Memory B cell (primary cell): ENCODE measurements around the gene TRAK1.

Source experiments
- ATAC-seq: fragments of 150-1000 bp; cut with Tn5 transposase; 2 replicates; pipeline ENCODE4 v1.10.0; 2021; ENCODE audit warnings: low read depth, mild to moderate bottlenecking, moderate library complexity
- DNase-seq, 2 donors: peaks; one replicate each; pipeline ENCODE4 v3.0.0; 2022; ENCODE audit warnings: low spot score in 2 of 2
- H3K27ac Mint-ChIP-seq: one replicate; pipeline ENCODE4 v1.8.0; 2022; ENCODE audit warnings: mild to moderate bottlenecking, moderate library complexity, mixed read lengths
- H3K27me3 Mint-ChIP-seq: one replicate; pipeline ENCODE4 v1.8.0; 2022; ENCODE audit warnings: mixed read lengths
- H3K36me3 Mint-ChIP-seq: one replicate; pipeline ENCODE4 v1.8.0; 2022; ENCODE audit warnings: mild to moderate bottlenecking, mixed read lengths
- H3K4me1 Mint-ChIP-seq: one replicate; pipeline ENCODE4 v1.8.0; 2022; ENCODE audit warnings: mixed read lengths
- H3K4me3 Mint-ChIP-seq: one replicate; pipeline ENCODE4 v1.8.0; 2022; ENCODE audit warnings: mild to moderate bottlenecking, moderate library complexity, mixed read lengths
- H3K9me3 Mint-ChIP-seq: one replicate; pipeline ENCODE4 v1.8.0; 2022; ENCODE audit warnings: mixed read lengths

Gene TRAK1

DNA sequence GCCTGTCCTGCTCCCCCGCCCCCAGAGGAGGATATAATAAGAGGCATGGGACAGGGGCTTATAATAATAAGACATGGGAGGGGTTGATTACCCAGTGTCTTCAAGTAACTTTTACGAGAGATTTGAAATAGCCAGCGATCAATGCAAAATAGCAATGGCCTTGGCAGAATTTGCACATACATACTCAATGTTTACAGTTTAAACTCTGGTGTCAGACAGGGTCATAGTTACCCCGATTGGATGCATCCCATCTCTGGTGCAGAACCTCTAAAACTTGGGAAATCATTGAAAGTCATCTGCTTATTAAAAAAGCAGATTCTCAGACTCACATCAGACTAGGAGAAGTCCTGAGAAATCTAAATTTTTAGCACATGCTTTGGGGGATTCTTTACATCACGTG lies 61.0 kb downstream of the TRAK1 start:
- Mint-ChIP-seq H3K27ac (peak overlapping the region; percentile 24), H3K36me3 (peaks cover 14% of the 10 kb centered on the region), H3K27me3 (no peaks in the 10 kb centered on the region), H3K4me3 (no peak overlapping the region), H3K9me3 (no peaks in the 10 kb centered on the region), H3K4me1 (peaks cover 48% of the 10 kb centered on the region)
- ATAC-seq = no peak
- no peak for DNase-seq

GRCh38 chr3:42153039-42153438 lies 61.9 kb downstream of the TRAK1 start:
- Mint-ChIP-seq H3K27ac (no peak overlapping the region), H3K27me3 (no peaks in the 10 kb centered on the region), H3K4me3 (no peak overlapping the region), H3K9me3 (no peaks in the 10 kb centered on the region), H3K4me1 (peaks cover 42% of the 10 kb centered on the region), H3K36me3 (peaks cover 14% of the 10 kb centered on the region)
- ATAC-seq (no peak), DNase-seq (no peak)

DNA sequence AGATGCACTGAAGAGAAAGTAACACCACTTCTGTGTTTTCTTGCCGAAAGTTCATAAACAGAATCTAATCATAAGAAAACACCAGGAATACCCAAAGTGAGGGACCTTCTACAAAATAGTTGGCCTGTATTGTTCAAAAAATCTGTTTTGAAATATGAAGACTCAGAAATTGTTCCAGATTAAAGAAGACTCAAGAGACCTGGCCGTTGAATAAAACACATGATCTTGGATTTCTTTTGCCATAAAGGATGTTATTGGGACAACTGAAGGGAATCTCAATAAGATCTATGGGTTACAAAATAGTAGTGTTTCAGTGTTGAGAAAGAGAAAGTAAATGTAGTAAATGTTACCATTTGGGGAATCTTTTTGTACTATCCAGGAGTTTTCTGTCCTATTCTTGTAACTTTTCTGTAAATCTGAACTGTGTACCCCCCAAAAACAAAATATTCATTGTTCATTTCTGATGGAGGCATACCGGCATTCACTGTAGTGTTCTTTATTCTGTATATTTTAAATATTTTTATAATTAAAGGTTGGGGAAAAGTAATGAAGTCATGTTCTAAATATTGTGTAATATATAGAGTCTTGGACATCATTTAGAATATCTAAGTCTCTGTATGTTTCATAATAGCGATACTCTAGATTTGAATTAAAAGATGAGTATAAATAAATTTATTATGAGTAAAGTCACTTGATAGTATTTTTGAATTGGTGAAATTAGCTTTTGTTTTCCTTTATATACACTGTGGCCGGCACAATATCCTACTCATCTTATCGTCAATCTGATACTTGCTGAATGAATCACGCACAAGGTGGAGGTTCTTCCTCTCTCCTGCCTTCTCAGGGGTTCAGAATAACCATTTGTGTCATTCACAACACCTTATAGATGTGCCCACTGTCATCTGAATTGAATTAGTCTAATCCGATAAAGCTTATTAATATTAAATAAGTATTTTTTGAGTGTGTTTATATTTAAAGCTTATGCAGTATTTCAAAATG lies 66.7 kb downstream of the TRAK1 start:
- H3K36me3 Mint-ChIP-seq = peaks cover 8% of the 10 kb centered on the region
- ATAC-seq (no peak), DNase-seq (no peak)
- H3K4me3 Mint-ChIP-seq = no peak overlapping the region
- H3K9me3 Mint-ChIP-seq = no peaks in the 10 kb centered on the region
- no peaks in the 10 kb centered on the region for H3K27me3 Mint-ChIP-seq
- no peak overlapping the region for H3K27ac Mint-ChIP-seq
- peaks cover 37% of the 10 kb centered on the region for H3K4me1 Mint-ChIP-seq

- DNase-seq (no peak), ATAC-seq (no peak)
- Mint-ChIP-seq H3K36me3 (peaks cover 3% of the 10 kb centered on the region), H3K27me3 (no peaks in the 10 kb centered on the region), H3K9me3 (no peaks in the 10 kb centered on the region), H3K27ac (peak overlapping the region; percentile 48), H3K4me3 (no peak overlapping the region), H3K4me1 (peaks cover 39% of the 10 kb centered on the region)
Measured at GRCh38 chr3:42159147-42159546, 68.0 kb downstream of the TRAK1 start.

- peak overlapping the region; percentile 48 for H3K27ac Mint-ChIP-seq
- peak overlapping the region; percentile 11 for H3K4me3 Mint-ChIP-seq
Measured at GRCh38 chr3:42159706-42160472, 68.7 kb downstream of the TRAK1 start.

GRCh38 chr3:42161050-42161935 lies 70.1 kb downstream of the TRAK1 start:
- peaks cover 43% of the 10 kb centered on the region for H3K4me1 Mint-ChIP-seq
- H3K27me3 Mint-ChIP-seq = no peaks in the 10 kb centered on the region
- no peak overlapping the region for H3K4me3 Mint-ChIP-seq
- no peaks in the 10 kb centered on the region for H3K36me3 Mint-ChIP-seq
- H3K9me3 Mint-ChIP-seq = no peaks in the 10 kb centered on the region
- ATAC-seq (no peak), DNase-seq (no peak)
- H3K27ac Mint-ChIP-seq = no peak overlapping the region

More at GRCh38 chr3:42159706-42160472, 68.7 kb downstream of the TRAK1 start:
- Mint-ChIP-seq H3K36me3 (peaks cover 3% of the 10 kb centered on the region), H3K27me3 (no peaks in the 10 kb centered on the region), H3K9me3 (no peaks in the 10 kb centered on the region), H3K4me1 (peaks cover 42% of the 10 kb centered on the region)
- DNase-seq (peak in 1 of 2 donors; percentile 11), ATAC-seq (peak; percentile 92)

- H3K27me3 Mint-ChIP-seq = no peaks in the 10 kb centered on the region
- peaks cover 49% of the 10 kb centered on the region for H3K4me1 Mint-ChIP-seq
- H3K36me3 Mint-ChIP-seq = no peaks in the 10 kb centered on the region
- H3K27ac Mint-ChIP-seq = peak overlapping the region; percentile 40
- no peak overlapping the region for H3K4me3 Mint-ChIP-seq
- ATAC-seq (no peak), DNase-seq (no peak)
- H3K9me3 Mint-ChIP-seq = no peaks in the 10 kb centered on the region
Measured at GRCh38 chr3:42162462-42162861, 71.3 kb downstream of the TRAK1 start.

DNA sequence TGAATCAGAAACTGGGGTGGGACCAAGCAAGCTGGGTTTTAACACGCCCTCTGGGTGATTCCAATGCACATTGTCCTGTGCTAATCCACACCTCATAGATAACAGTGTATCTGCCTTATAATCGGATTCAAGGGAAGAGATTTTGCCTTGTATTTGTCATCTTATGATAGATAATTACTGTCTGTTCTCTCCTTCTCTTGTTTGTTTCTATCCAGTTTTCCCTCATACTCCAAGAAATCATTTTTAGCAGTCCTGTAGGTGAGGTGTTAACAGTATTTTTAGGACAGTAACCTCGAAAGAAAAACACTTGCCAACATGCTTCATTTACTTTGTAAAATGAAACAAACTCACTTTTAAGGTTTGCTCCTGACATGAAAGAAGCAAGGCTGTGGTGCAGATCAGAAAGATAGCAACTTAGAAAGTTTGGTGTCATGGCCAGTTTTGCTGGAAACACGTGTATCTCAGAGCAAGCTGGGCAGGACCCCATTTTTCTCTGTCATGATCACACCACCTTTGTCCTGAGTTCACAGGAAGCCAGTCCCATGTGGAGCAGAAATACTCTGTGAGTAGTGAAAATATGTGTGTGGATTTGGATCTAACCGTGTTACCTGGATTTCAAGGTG lies 72.6 kb downstream of the TRAK1 start:
- H3K9me3 Mint-ChIP-seq = no peaks in the 10 kb centered on the region
- H3K4me1 Mint-ChIP-seq = peaks cover 55% of the 10 kb centered on the region
- no peaks in the 10 kb centered on the region for H3K36me3 Mint-ChIP-seq
- H3K27me3 Mint-ChIP-seq = no peaks in the 10 kb centered on the region
- no peak overlapping the region for H3K4me3 Mint-ChIP-seq
- peak overlapping the region; percentile 65 for H3K27ac Mint-ChIP-seq
- no peak for DNase-seq
- no peak for ATAC-seq

- no peaks in the 10 kb centered on the region for H3K9me3 Mint-ChIP-seq
- DNase-seq (no peak), ATAC-seq (no peak)
- H3K27ac Mint-ChIP-seq = no peak overlapping the region
- peaks cover under 1% of the 10 kb centered on the region for H3K36me3 Mint-ChIP-seq
- H3K4me3 Mint-ChIP-seq = no peak overlapping the region
- no peaks in the 10 kb centered on the region for H3K27me3 Mint-ChIP-seq
- peaks cover 53% of the 10 kb centered on the region for H3K4me1 Mint-ChIP-seq
Measured at GRCh38 chr3:42164656-42165055, 73.5 kb downstream of the TRAK1 start.

DNA sequence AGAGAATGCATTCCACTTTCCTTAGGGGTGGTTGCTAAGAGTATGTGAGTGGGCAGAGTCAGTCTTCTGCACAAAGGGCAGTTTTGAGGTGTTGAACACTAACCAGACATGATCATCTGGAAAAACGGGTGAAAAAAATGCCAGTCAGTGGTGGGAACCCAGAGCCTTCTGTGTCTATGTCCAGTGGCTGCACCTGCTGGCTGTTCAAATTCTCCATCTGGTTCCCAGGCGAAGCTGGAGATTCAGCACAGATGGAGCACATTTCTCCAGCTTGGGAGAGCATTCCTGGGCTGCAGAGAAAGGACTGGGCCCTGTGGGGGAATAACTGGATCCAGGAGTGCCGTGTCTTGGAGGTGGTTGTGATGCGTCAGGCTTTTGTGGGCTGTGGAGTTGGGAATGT lies 74.1 kb downstream of the TRAK1 start:
- DNase-seq (no peak), ATAC-seq (no peak)
- Mint-ChIP-seq H3K27me3 (no peaks in the 10 kb centered on the region), H3K27ac (no peak overlapping the region), H3K9me3 (no peaks in the 10 kb centered on the region), H3K36me3 (peaks cover 2% of the 10 kb centered on the region), H3K4me3 (no peak overlapping the region), H3K4me1 (peaks cover 56% of the 10 kb centered on the region)

DNA sequence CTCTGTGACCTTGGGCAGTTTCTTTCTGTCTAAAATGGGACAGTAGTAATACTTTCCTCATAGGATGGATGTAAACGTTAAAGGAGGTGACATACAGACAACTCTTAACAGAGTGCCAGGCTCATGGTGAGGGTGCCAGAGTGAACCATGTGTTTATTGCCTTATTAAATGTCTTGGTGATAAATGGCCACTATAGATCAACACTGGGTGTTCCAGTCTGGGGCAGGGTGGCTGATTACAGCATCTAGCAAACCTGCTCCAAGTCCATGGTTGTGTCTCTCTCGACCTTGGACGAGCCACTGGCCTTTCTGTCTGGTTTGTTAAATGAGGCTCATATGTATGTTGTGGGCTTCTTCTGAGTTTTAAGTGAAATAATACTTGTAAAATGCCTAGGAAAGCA lies 75.1 kb downstream of the TRAK1 start:
- Mint-ChIP-seq H3K27me3 (no peaks in the 10 kb centered on the region), H3K9me3 (no peaks in the 10 kb centered on the region), H3K4me3 (no peak overlapping the region), H3K36me3 (peaks cover 2% of the 10 kb centered on the region), H3K4me1 (peaks cover 58% of the 10 kb centered on the region), H3K27ac (no peak overlapping the region)
- ATAC-seq = no peak
- DNase-seq = no peak

- ATAC-seq (no peak), DNase-seq (no peak)
- Mint-ChIP-seq H3K27ac (no peak overlapping the region), H3K27me3 (no peaks in the 10 kb centered on the region), H3K9me3 (no peaks in the 10 kb centered on the region), H3K4me3 (no peak overlapping the region), H3K4me1 (peaks cover 63% of the 10 kb centered on the region), H3K36me3 (peaks cover 2% of the 10 kb centered on the region)
Measured at GRCh38 chr3:42166662-42167300, 75.6 kb downstream of the TRAK1 start.

GRCh38 chr3:42169579-42170120 lies 78.5 kb downstream of the TRAK1 start:
- Mint-ChIP-seq H3K4me3 (no peak overlapping the region), H3K27me3 (no peaks in the 10 kb centered on the region)

More at GRCh38 chr3:42169579-42170120, 78.5 kb downstream of the TRAK1 start:
- H3K36me3 Mint-ChIP-seq = peaks cover 2% of the 10 kb centered on the region
- H3K27ac Mint-ChIP-seq = peak overlapping the region; percentile 88
- H3K9me3 Mint-ChIP-seq = no peaks in the 10 kb centered on the region
- H3K4me1 Mint-ChIP-seq = peaks cover 65% of the 10 kb centered on the region
- ATAC-seq (no peak), DNase-seq (no peak)
